ENCODE data around the gene KIF5A.

The KIF5A gene

DNA sequence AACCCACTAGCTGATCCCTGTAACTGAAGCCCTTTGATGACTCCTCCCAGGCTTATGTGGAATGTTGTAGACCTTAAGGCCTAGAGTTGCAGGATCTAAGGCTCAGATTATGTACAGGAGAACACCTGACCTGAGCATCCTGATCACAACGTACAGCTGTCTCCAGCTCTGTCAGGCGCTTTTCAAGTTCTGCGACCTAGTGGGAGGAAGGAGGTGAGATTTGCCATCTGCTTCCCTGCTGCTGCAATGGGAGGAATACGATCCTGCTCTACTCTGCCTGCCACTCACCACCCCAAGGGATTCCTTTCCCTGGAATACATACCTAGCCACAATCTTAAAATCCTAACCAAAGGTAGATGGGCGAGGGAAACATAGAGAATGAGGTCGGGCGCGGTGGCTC, 16.7 kb upstream of the KIF5A start:
- Histone ChIP-seq H2AFZ (ENCODE audit: low read depth) (no peak overlapping the region), H4K20me1 (ENCODE audit: insufficient read depth) (no peaks in the 10 kb centered on the region; the same call in 1 of the 2 replicates), H3K4me2 (no peak overlapping the region), H3K9ac (no peak overlapping the region), H3K36me3 (ENCODE audit: insufficient read depth) (peaks cover 10% of the 10 kb centered on the region; the same call in 1 of the 2 replicates), H3K4me1 (ENCODE audit: low read depth, poor library complexity, severe bottlenecking) (no peaks in the 10 kb centered on the region), H3K27ac (no peak overlapping the region), H3K4me3 (IDR thresholded peaks at IDR 0.05; ENCODE audit: insufficient read depth, low read depth, low read length) (no peak overlapping the region), H3K27me3 (ENCODE audit: insufficient read depth, low read depth) (no peaks in the 10 kb centered on the region), H3K79me2 (ENCODE audit: insufficient read depth, low read depth) (no peaks in the 10 kb centered on the region)
- TF ChIP-seq, protein P1, sequence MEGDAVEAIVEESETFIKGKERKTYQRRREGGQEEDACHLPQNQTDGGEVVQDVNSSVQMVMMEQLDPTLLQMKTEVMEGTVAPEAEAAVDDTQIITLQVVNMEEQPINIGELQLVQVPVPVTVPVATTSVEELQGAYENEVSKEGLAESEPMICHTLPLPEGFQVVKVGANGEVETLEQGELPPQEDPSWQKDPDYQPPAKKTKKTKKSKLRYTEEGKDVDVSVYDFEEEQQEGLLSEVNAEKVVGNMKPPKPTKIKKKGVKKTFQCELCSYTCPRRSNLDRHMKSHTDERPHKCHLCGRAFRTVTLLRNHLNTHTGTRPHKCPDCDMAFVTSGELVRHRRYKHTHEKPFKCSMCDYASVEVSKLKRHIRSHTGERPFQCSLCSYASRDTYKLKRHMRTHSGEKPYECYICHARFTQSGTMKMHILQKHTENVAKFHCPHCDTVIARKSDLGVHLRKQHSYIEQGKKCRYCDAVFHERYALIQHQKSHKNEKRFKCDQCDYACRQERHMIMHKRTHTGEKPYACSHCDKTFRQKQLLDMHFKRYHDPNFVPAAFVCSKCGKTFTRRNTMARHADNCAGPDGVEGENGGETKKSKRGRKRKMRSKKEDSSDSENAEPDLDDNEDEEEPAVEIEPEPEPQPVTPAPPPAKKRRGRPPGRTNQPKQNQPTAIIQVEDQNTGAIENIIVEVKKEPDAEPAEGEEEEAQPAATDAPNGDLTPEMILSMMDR (conservative IDR thresholded peaks at IDR 0.05; ENCODE audit: low read depth, low read length), result no peak

DNA sequence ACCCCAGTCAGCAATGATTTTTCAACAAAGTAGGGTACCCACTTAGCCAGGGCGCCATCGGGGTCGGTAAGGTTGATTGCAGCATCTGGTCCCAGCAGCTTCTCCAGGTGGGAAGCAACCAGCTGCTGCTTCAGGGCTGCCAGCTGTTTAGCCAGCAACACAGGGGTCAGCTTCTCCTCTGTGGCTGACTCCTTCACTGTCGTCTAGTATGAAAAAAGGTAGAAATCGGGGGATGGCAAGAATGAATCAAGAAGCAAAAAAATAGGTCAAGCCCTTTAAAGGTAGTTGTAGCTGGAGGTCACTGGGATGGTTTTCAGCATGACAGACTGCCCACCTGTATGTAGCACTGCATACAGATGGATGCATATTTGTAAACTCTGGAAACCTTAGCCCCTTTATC, 15.6 kb upstream of the KIF5A start:
- Histone ChIP-seq H3K36me3 (ENCODE audit: insufficient read depth) (peaks cover 14% of the 10 kb centered on the region; the same call in 1 of the 2 replicates), H3K4me3 (IDR thresholded peaks at IDR 0.05; ENCODE audit: insufficient read depth, low read depth, low read length) (no peak overlapping the region), H3K27me3 (ENCODE audit: insufficient read depth, low read depth) (no peaks in the 10 kb centered on the region), H3K4me1 (ENCODE audit: low read depth, poor library complexity, severe bottlenecking) (no peaks in the 10 kb centered on the region), H4K20me1 (ENCODE audit: insufficient read depth) (no peaks in the 10 kb centered on the region), H3K9ac (no peak overlapping the region), H3K4me2 (no peak overlapping the region), H2AFZ (ENCODE audit: low read depth) (no peak overlapping the region), H3K79me2 (ENCODE audit: insufficient read depth, low read depth) (no peaks in the 10 kb centered on the region), H3K27ac (no peak overlapping the region)
- TF ChIP-seq, protein P1 (conservative IDR thresholded peaks at IDR 0.05; ENCODE audit: low read depth, low read length), result no peak

DNA sequence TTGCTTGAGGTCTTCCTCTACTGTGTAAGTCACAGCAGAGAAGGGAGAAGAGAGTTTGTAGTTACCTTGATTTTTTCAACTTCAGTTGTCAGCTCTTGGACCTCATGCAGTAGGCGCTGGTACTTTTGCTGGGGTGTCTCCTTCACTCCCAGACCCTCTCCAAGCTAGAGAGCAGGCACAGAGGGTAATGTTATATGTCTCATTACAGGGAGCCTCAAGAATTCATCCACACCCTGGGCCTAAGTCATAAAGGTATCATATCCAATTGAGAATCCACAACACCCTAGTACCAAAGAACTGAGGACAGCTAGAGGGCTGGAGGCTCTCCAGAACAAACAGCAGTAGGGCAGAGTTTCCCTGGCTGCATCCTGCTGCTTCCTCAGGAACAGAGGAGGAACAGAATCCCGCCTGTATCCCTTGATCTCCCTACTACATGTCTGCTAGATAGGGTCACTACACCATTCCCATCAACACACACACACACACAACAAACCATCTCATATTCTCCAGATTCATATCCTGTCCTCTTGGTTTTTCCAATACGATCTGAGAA, 14.8 kb upstream of the KIF5A start:
- no peak overlapping the region for H2AFZ ChIP-seq (ENCODE audit: low read depth)
- no peaks in the 10 kb centered on the region for H3K79me2 ChIP-seq (ENCODE audit: insufficient read depth, low read depth)
- no peak overlapping the region for H3K9ac ChIP-seq
- H3K4me3 ChIP-seq (IDR thresholded peaks at IDR 0.05; ENCODE audit: insufficient read depth, low read depth, low read length), result no peak overlapping the region
- no peak overlapping the region for H3K4me2 ChIP-seq
- H3K27ac ChIP-seq, result no peak overlapping the region
- H3K4me1 ChIP-seq (ENCODE audit: low read depth, poor library complexity, severe bottlenecking), result no peaks in the 10 kb centered on the region
- H3K27me3 ChIP-seq (ENCODE audit: insufficient read depth, low read depth), result no peaks in the 10 kb centered on the region
- H4K20me1 ChIP-seq (ENCODE audit: insufficient read depth), result no peaks in the 10 kb centered on the region
- peaks cover 10% of the 10 kb centered on the region; the same call in 1 of the 2 replicates for H3K36me3 ChIP-seq (ENCODE audit: insufficient read depth)
- TF ChIP-seq, protein P1 (conservative IDR thresholded peaks at IDR 0.05; ENCODE audit: low read depth, low read length), result no peak

GRCh38 chr12:57535764-57536596, 13.9 kb upstream of the KIF5A start:
- Histone ChIP-seq H3K27me3 (ENCODE audit: insufficient read depth, low read depth) (no peaks in the 10 kb centered on the region), H4K20me1 (ENCODE audit: insufficient read depth) (no peaks in the 10 kb centered on the region), H3K4me2 (no peak overlapping the region), H2AFZ (ENCODE audit: low read depth) (no peak overlapping the region), H3K79me2 (ENCODE audit: insufficient read depth, low read depth) (no peaks in the 10 kb centered on the region), H3K36me3 (ENCODE audit: insufficient read depth) (peaks cover 10% of the 10 kb centered on the region; the same call in 1 of the 2 replicates), H3K27ac (no peak overlapping the region), H3K9ac (no peak overlapping the region), H3K4me3 (IDR thresholded peaks at IDR 0.05; ENCODE audit: insufficient read depth, low read depth, low read length) (no peak overlapping the region), H3K4me1 (ENCODE audit: low read depth, poor library complexity, severe bottlenecking) (no peaks in the 10 kb centered on the region)
- TF ChIP-seq, protein P1 (conservative IDR thresholded peaks at IDR 0.05; ENCODE audit: low read depth, low read length), result no peak
